ENCODE results near the gene CRB3.
"Not testable (repeated sequence)": the region's sequence is repeated elsewhere in the genome, so short reads cannot be mapped to it uniquely, and the experiment has no call there.

CRB3 gene

DNA sequence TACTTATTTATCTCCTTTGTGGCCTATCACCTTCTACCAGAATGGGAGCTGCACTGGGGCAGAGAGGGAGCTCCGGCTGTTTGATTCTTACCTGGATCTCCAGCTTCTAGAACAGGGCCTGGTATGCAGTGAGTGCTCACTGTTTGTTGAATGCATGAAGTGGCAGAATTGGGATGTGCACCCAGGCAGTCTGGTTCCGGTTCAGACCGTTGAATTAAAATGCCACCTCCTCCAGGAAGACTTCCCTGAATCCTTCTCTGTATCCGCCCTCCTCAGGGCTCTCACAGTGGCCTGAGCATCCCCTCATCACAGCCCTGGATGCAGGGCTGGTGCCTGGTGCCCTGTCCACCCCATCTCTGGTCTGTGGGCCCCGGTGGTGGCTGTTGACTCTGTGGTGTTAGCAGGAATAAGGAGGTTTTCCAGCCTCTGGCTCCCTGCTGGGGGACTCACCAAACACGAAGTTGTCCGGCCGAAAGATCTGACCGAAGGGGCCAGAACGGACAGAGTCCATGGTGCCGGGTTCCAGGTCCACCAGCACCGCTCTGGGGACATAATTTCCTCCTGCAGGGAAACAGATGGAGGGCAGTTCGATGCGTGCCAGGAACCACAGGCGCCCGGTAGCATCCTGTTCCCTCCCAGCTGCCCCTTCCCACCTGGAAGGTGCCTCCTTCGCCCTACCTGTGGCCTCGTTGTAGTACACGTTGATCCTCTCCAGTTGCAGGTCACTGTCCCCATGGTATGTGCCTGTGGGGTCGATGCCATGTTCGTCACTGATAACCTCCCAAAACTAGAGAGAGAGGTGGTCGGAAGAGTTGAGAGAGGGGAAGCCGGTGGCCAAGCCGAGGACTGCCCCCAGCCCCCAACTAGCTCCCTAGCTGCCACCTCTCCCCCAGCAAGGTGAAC lies 37.0 kb downstream of the CRB3 start:
- DNase-seq (ENCODE audit: low read depth), result no peak
- no peak overlapping the region for H3K4me3 ChIP-seq (ENCODE audit: control insufficient read depth, low read depth, low read length)

GRCh38 chr19:6501740-6502648 lies 37.9 kb downstream of the CRB3 start, which contains the start of gene TUBB4A:
TSS of gene TUBB4A (minus strand) at chr19:6502309. CDS start at chr19:6502212, 97 bp downstream.
- H3K4me3 ChIP-seq (ENCODE audit: control insufficient read depth, low read depth, low read length), result no peak within 1 kb of the TSS
- no peak for TF ChIP-seq CTCF (conservative IDR thresholded peaks at IDR 0.05; ENCODE audit: control insufficient read depth, insufficient read depth, low read depth, low read length)
- DNase-seq (ENCODE audit: low read depth), result no peak

More for the DNA sequence above, 37.0 kb downstream of the CRB3 start:
- TF ChIP-seq CTCF (conservative IDR thresholded peaks at IDR 0.05; ENCODE audit: control insufficient read depth, insufficient read depth, low read depth, low read length), result no peak

DNA sequence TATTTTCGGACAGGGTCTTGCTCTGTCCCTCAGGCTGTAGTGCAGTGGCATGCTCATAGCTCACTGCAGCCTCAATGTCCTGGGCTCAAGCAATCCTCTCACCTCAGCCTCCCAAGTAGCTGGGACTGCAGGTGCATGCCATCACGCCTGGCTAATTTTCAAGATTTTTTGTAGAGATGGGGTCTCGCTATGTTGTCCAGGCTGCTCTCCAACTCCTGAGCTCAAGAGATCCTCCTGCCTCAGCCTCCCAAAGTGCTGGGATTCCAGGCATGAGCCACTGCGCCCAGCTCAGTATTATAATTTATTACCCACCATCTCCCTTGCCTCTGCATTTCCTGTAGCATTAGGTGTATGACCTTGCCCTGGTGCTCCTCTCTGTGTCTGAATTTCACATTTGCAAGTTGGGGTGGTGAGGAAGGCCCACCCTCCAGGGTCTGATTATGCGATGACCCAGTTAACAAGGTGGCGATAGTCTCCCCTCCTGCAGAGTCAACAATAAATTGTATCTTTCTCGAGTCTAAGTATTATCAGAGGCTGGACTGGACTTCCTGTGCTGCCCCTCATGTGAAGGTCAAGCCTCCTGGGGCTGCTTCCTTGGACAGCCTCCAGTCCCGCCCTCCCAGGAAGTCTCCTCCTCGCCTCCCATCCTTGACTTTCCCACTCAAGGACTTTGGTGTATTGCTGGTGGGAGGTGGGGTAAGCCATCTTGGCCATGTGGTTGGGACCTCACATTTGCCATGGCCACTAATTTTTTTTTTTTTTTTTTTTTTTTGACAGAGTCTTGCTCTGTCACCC lies 39.5 kb downstream of the CRB3 start:
- no peak for DNase-seq (ENCODE audit: low read depth)
- TF ChIP-seq CTCF (conservative IDR thresholded peaks at IDR 0.05; ENCODE audit: control insufficient read depth, insufficient read depth, low read depth, low read length), result no peak
- no peak overlapping the region for H3K4me3 ChIP-seq (ENCODE audit: control insufficient read depth, low read depth, low read length)

- not testable (repeated sequence) for DNase-seq (ENCODE audit: low read depth); H3K4me3 ChIP-seq (ENCODE audit: control insufficient read depth, low read depth, low read length)
Observed at GRCh38 chr19:6508028-6508771, 44.1 kb downstream of the CRB3 start.

- DNase-seq (ENCODE audit: low read depth), result no peak
- no peak for TF ChIP-seq CTCF (conservative IDR thresholded peaks at IDR 0.05; ENCODE audit: control insufficient read depth, insufficient read depth, low read depth, low read length)
Observed at GRCh38 chr19:6509118-6509971, 45.3 kb downstream of the CRB3 start.

DNA sequence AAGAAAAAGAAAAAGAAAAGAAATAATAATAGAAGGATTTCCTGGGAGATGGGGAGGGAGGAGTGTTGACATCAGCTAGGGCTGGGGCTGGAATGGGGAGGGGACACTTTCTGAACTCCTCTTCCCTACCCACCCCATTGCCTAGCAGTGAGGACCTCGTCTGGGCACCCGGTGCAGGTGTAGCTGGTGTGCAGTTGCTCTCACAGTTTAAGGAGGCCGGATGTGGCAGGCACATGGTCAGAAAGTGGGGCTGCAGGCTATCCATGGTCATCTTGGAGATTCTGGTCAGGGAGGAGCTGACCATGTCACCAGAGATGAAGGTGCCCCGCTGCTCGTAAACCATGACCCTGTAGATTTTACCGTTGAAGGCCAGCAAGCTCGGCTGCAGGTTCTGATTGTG lies 46.5 kb downstream of the CRB3 start:
- H3K4me3 ChIP-seq (ENCODE audit: control insufficient read depth, low read depth, low read length), result no peak overlapping the region
- no peak for TF ChIP-seq CTCF (conservative IDR thresholded peaks at IDR 0.05; ENCODE audit: control insufficient read depth, insufficient read depth, low read depth, low read length)
- DNase-seq (ENCODE audit: low read depth), result no peak

More at GRCh38 chr19:6509118-6509971, 45.3 kb downstream of the CRB3 start:
- no peak overlapping the region for H3K4me3 ChIP-seq (ENCODE audit: control insufficient read depth, low read depth, low read length)

Measured in fibroblast of mammary gland (primary cell).